HG03175 (cell line): ENCODE measurements around the gene TRIM44.
"Not testable (repeated sequence)": the region's sequence is repeated elsewhere in the genome, so short reads cannot be mapped to it uniquely, and the experiment has no call there.

Experiments
- ATAC-seq: cut with Tn5 transposase; IDR thresholded peaks from one replicate; pipeline ENCODE4 v1.9.1; 2021; ENCODE audit warnings: mild to moderate bottlenecking, moderate library complexity; ENCODE audit not compliant: unreplicated experiment

The TRIM44 gene

DNA sequence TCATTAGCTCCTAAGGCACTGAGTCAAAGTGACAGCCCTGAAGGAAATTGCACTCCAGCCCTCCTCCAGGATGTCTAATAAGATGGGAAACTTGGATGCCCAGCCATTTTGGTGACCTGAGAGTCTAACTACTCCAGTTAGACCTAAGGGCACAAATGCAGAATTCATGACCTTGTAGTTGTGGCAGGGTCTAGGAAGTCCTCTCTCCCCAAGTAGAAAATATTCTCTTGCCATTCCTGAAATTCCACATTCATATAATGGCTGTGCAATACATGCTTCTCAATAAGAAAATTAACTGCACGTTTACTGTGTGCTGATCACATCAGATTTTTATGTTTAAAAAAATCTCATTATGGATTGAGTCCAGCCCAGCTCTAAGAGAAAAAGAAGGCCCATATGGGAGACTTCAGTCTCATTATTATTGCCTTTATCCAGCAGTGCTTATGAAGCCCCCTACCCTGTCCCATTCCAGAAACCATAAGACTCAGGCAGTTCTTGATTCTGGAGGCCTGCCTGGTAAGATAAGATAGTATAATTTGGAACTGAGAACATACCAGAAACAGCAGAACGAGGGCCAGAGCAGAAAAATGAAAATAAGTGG, 147.6 kb downstream of the TRIM44 start:
- ATAC-seq = no peak

DNA sequence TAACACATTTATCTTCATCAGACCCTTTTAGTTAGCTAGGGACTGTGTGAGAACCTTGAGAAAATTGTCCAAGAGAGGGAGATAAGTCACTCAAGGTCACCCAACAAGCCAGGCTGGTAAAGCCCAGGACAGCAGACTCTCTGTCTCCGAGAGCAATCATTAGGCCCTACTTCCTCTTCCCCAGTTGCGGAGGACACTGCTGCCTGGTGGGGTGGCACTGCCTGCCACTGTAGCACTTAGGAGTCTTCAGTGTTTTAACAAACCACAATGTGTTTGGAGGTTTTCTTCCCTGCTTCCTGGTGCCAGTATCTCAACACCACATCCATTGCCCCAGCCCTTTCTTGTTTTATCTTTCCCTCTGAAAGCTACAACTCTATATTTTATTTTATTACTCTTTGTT, 149.2 kb downstream of the TRIM44 start:
- no peak for ATAC-seq

DNA sequence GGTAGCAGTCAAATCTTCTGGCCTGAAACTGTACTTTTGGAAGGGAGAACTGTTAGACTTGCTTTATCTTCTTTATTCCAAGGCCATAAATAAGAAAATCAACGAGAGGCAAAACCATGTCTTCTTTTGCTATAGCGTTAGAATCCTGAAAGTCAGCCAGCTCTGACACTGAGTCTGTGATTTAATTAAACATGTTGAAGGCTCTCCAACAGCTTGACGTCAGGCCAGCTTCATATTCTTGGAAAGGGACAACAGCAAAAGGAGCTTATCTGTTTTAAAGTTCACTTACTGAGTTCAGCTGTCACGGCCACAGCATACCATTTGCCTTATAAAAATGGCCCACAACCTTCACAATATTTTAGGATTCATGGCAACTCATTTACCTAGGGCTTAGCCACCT, 150.3 kb downstream of the TRIM44 start:
- no peak for ATAC-seq

DNA sequence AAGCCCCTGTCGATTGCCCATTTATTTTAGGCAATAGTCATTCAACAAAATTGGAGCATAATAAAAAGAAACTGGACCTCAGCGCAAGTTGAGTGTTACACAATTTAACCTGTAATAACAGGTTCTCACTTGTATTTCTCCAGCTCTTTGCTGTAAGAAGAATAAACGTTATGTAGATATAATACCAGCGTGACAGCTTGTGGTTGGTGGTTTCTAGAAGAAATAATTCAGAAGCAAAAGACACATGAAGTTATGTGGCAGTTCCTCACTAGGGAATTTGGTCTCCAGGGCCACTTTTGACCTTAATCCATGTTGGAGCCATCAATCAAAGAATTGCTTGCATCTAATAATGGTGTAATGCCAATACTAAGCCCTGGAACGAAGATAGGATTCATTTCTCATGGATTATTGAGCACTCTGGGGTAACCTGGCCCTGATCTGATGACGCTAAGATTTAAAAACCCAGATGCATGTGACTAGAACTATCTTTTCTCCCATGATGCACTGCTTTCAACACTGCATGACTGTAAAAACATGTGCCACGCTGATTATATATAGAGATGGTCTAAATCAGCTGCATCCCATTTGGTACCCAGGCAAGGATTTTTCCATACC, 151.6 kb downstream of the TRIM44 start:
- no peak for ATAC-seq

DNA sequence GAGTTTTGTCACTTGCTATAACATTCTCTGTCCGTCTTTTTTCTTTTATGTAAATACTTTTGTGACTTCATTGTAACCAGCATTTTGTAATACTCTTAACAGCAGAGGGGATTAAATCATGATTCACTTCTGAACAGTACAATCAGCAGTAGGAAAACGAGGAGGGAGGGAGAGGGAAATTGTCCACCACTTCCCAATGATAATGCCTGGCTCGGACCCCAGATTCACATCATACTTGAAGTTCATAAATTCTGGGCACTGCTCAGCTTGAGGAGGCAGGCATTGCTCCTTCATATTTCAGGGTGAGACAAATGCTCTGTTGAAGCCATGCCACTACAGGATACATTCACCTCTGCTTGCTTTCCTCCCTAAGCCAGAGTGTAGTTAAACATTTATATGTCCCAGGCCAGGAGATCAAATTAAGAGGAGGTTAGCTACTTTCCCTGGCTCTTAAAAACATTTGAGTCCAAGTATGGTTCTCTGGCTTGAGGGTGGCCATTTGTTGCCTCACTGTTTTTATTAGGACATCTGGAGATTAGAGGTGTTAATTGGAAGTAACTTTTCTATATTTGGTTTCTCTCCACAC, 152.2 kb downstream of the TRIM44 start:
- no peak for ATAC-seq

DNA sequence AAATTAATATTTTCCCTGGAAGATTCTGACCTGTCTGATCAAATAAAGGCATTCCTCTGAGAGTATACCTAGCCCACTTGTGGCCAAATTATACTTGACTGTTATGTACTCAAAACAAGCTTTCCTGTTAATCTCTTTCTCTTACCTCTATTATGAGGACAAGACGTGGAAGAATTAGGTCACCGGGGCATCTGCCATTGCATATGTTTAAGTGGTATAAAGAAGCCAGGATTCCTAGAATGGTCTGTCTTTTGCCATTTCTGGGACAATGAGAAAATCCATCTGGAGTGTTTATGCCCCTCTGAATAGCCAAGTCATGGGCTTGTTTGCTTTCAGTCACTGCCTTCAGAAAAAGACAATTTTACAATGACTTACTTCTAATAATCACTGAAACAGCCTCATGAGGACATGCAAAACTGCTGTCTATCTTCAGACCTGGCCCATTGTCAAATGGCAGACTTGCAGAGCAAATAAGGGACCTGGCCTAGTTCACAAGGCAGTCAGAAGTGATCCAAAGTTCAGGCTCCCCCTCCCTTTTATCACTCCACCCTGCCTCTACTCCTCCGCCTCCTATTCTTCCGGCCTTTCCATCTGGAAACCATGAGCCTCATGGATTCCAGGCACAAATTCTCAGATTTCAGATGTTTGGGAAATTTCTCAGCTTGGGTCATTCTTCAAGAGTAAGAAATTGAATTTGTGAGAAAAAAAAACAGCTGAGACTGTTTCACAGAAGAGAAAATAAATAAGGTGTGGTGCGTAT, 153.2 kb downstream of the TRIM44 start:
- ATAC-seq = no peak

DNA sequence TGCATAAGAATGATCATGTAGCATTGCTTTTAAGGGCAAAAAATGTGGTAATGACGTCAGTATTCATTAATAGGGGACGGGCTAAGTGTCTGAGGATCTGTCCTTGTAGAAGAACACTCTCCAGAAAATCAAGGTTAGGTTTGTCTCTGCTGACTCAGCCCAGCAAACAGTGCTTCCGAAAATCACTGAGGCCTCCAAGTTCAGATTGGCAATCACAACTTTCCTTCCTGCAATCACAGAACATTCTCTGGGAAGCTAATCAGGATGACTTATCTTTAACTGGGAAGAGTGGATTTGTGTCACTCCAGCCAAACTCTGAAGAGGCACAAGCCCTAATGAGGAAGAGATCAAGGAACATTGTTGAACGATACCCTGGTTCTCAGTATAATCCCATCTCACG, 158.0 kb downstream of the TRIM44 start:
- ATAC-seq = no peak

DNA sequence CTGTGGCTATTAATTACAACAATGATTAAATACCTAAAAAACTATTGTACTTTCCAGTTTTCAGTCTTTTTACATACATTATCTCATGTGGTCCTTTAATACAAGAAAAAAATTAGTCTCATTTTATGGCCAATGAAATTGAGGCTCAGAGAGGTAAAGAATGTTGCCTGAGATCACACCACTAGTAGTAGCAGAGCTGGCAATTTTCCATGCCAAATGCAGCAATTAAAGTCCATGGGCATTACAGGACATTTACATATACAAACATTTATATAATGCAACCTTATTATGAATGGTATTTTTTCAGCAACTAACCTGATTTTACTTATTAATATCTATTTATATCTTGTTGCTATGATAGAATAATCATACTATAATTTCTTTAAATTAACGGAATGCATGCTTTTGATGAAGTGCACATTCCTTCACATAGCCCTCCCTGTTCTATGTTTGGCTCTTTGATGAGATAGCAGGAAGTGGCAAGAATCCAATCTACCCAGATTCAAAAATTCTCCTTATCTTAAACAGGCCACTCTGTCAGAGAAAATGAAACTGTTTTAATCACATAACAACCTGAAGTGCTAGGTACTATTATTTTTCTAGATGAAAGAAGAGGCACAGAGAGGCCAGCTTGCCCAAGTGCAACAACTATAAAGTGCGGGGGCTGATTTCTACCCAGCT, 160.4 kb downstream of the TRIM44 start:
- no peak for ATAC-seq

DNA sequence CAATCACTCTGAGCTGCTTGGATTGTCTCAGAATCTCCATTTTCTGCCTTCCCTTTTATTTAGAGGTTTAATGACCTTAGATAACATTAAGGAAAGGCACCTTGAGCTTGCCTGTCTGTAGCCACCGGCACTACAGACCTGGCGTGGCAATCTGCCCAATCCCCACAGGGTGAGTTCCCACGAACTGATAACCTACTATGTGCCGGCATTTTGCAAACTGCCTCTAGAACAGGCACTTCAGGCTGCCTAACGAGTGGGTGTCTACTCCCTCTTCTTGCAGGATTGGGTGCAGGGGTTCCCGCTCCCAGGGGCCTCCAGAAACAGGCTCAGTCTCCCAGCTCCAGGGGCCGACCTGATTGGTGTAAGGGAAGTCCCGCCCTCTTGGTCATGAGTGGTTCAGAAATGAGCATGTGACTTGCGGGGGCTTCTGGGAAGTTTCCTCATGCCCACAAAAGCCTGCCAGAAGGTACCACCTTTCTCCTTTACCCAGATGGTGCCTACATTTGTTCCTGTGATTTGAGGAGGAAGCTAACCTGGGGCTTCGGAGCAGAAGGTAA, 161.2 kb downstream of the TRIM44 start:
- ATAC-seq = no peak

DNA sequence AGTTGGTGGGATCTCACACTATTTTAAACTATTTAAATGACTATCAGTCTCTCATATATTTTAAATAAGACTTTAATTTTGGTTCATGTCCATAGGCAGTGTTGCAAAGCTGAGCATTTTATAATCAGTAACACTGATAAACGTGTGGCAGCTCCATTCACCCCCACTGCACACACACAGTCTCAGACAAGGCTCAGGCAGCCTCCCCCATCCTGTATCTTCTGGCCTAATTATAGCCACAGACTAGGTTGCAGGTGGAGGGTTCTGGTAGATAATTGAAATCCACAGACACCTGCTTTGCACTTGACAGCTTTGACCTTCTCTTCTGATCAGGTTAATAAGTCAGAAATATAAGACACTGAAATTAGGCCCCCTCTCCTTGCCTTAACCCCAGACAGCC, 162.8 kb downstream of the TRIM44 start:
- ATAC-seq = no peak

DNA sequence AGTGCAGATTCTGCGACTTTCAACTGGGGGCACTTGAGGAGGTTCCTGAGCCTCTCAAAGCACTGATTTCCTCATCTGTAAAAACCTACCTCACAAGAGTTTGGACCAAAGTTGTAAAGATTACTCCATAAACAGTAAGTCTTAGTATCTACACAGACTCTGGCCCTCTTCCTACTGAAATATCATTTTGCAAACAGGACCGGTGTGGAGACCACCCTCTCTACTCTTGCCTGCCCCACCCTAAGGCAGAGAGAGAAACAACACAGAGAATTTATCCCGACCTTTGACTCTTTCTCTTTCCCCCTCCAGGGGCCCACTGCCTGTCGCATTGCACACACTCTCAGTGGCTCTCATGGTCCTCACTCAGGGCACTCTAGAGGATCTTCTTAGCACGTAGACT, 163.4 kb downstream of the TRIM44 start:
- ATAC-seq = no peak

DNA sequence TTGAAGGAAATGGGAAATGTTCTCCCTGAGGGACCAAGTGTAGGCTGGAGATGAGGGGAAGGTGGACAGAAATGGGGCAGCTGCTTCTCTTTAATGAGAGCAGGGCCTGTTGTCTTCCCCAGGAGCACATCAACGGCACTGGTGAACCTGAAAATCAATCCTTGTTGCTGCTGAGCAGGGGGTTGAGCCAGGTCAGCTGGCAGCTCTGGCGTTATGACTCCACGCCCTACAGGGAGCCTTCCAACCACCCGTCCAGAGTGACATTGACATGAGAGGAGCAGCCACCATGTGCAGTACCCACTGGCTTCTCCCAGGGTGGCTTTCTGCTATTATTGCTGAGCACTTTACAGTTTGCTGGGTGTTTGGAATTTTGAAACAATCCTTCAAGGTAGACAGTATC, 164.4 kb downstream of the TRIM44 start:
- no peak for ATAC-seq

DNA sequence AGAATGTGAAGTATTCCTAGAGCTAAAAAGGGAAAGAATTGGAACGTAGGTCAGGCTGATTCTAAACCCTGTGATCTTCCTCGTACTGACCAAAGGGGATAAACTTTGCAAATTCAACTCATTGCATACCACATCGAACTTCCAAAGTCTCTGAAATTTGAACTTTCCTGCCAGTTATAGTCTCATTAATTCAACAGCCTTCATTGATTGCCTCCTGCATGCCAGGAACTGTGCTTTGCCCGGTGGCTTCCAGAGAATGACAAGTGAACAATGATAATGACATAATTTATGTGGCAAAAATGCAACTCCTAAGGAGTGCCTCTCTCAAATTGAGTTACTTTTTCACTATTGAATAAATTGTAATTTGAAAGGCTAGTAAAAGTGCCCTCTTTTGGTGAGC, 173.6 kb downstream of the TRIM44 start:
- ATAC-seq = no peak

DNA sequence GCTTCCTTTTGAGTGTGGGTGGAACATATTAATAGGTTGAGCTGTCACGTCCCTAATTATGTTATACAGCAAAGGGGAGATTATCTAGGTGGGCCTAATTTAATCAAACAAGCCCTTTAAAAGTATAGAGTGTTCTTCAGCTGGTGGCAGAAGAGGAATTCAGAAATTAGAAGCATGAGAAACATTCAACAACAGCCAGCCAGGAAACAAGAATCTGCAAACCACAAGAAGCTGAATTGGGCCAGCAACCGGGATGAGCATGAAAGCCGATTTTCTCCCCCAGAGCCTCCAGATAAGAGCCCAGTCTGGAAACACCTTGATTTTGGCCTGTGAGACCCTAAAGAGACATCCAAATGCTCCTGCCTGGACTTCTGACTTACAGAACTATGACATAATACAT, 175.5 kb downstream of the TRIM44 start:
- no peak for ATAC-seq

DNA sequence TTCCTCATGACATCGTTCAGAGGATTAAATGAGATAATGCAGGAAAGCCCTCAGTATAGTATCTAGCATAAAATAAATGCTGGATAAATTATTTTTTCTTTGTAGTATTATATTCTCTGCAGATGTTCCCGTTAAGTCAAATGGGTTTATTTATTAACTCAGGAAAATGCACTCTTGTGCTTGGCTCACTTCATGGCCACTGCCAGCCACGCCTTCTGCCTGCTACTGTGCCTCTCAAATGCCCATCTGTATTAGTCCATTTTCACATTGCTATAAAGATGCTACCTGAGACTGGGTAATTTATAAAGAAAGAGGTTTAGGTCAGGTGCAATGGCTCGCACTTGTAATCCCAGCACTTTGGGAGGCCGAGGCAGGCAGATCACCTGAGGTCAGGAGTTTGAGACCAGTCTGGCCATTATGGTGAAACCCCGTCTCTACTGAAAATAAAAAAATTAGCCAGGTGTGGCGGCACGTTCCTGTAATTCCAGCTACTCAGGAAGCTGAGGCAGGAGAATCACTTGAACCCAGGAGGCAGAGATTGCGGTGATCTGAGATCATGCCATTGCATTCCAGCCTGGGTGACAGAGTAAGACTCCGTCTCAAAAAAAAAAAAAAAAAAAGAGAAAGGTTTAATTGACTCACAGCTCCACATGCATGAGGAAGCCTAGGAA, 176.3 kb downstream of the TRIM44 start:
- not testable (repeated sequence) for ATAC-seq

DNA sequence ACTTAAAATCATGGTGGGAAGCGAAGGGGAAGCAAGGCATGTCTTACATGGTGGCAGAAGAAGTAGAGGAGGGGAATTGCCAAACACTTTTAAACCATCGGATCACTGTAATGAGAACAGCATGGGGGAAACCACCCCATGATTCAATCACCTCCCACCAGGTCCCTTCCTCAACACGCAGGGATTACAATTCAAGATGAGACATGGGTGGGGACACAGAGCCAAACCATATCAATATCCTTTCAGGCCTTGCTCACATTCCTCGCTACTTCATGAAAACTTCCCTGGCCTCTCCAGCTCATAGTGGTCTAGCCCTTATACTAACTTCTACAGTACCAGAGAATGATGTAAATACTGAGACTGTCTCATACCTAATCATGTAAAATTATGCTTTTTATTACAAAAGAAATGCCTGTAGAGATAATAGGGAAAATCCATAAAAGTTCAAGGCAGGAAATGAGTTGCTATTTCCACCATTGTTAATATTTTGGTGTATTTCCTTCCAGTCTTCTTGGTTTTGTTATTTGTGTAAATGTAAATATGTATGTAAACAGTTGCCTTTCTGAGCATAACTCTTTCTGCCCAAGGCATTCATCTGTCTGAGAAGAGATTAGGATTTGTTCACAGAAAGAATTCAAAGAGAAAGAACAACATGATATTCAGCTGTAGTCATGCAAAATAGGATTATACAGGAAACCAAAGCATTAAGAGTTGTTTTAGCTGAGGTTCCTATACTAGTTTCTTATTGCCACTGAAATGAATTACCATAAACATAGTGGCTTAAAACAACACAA, 177.0 kb downstream of the TRIM44 start:
- ATAC-seq = no peak

DNA sequence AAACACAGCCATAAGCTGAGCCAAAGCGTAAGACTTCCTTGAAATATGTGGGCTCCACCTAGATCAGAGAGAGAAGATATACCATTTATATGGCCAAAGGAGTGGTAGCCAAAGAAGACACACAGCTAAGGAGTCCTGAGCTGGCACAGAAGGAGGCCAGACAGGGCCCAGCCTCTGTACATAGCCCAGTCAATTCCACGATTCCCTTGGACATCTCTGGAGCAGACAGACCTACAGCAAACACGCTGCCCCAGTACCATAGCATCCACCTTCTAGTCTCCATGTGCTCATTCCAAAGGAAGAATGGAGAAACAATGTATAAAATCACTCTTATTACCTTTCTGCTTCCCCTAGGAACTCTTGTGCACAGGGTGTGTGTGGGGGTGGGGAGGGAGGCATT, 179.2 kb downstream of the TRIM44 start:
- ATAC-seq = no peak

DNA sequence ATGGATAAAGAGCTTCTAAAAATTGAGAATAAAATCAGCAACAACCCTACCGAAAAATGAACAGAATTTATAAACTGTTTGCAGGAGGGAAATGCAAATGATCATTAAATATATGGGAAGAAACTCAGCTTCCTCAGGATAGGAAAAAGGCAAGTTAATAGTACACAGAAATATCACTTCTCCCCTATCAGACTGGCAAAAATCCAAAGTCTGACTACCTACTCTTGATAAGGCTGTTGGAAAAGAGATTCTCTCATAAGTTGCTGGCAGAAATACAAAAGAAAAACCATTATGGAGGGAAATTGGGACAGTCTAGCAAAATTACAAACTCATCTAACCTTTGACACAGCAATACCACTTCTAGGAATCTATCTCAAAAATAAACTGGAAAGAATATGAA, 180.4 kb downstream of the TRIM44 start:
- no peak for ATAC-seq

DNA sequence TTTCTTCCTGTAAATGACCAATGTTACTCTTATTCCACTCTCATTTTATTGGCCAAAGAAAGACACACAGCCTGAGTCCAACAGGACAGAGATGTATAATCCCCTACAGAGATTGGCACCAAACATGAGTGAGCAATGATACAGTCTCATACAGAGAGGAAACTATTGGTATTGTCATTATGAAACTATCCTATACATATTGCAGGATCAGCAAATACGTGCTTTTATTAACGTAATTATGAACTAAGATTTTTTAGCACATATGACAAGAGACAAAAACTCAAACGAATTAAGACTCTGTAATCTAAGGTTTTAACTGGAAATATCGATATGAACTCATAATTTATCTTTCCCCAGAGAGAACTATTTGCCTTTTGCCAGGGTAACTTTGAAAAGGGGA, 182.0 kb downstream of the TRIM44 start:
- no peak for ATAC-seq

DNA sequence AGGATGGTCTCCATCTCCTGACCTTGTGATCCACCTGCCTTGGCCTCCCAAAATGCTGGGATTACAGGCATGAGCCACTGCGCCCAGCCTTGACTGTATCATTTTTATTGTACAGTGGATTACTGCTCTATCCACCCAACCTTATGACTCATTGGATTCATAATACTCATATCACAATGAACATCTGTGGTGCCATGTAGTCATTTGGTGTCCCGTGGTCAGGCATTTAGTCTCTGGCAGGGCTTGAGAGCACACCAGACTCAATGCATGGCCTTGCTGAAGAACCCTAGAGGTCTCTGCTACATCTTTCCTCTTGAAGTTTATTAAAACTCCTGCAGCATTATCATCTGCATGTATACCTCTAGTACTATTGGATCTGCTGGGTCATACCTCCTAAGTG, 183.3 kb downstream of the TRIM44 start:
- ATAC-seq = no peak
